HL-60/S4 treated with phorbol 12-myristate 13-acetate at 8.2 ng/mL for 4 days and 3 days (cell line): ENCODE data around the gene TTBK2.
"Not testable (repeated sequence)": the region's sequence is repeated elsewhere in the genome, so short reads cannot be mapped to it uniquely, and the experiment has no call there.

ENCODE experiments used
- in situ Hi-C: fragments of 300-500 bp; cut with MboI; formaldehyde crosslinking; loops from 2 replicates; pipeline ENCODE4 v1.15.0; 2022; ENCODE audit warnings: low sequenced_read_pairs

TTBK2 gene

GRCh38 chr15:42772144-42772543, 148.4 kb downstream of the TTBK2 start:
- in situ Hi-C loops: no loop called here

GRCh38 chr15:42766109-42766508, 154.5 kb downstream of the TTBK2 start:
- in situ Hi-C loops: not testable (repeated sequence)

GRCh38 chr15:42764154-42764731, 156.3 kb downstream of the TTBK2 start:
- in situ Hi-C loops: not testable (repeated sequence)

GRCh38 chr15:42761813-42762212, 158.8 kb downstream of the TTBK2 start:
- in situ Hi-C loops: not testable (repeated sequence)

- in situ Hi-C loops: no loop called here
Measured at GRCh38 chr15:42760759-42761158, 159.8 kb downstream of the TTBK2 start.

- in situ Hi-C loops: no loop called here
Measured at GRCh38 chr15:42759093-42759492, 161.5 kb downstream of the TTBK2 start.

GRCh38 chr15:42750306-42750705, 170.3 kb downstream of the TTBK2 start:
- in situ Hi-C loops: no loop called here

GRCh38 chr15:42749266-42749665, 171.3 kb downstream of the TTBK2 start:
- in situ Hi-C loops: no loop called here

GRCh38 chr15:42744195-42744594, 176.4 kb downstream of the TTBK2 start:
- in situ Hi-C loops: no loop called here

GRCh38 chr15:42742149-42742548, 178.4 kb downstream of the TTBK2 start:
- in situ Hi-C loops: no loop called here

GRCh38 chr15:42741710-42742109, 178.9 kb downstream of the TTBK2 start:
- in situ Hi-C loops: no loop called here

GRCh38 chr15:42737529-42738328, 182.8 kb downstream of the TTBK2 start:
- in situ Hi-C loops: no loop called here

GRCh38 chr15:42736793-42737528, 183.6 kb downstream of the TTBK2 start, which contains the start of gene CDAN1:
TSS of gene CDAN1 (minus strand) at chr15:42737128. CDS start at chr15:42737102, 26 bp downstream.
- in situ Hi-C loops: no loop called here

- in situ Hi-C loops: no loop called here
Measured at GRCh38 chr15:42736178-42736792, 184.3 kb downstream of the TTBK2 start.

- in situ Hi-C loops: no loop called here
Measured at GRCh38 chr15:42735382-42736165, 185.0 kb downstream of the TTBK2 start.

GRCh38 chr15:42734076-42734672, 186.4 kb downstream of the TTBK2 start:
- in situ Hi-C loops: no loop called here

GRCh38 chr15:42733027-42733426, 187.6 kb downstream of the TTBK2 start:
- in situ Hi-C loops: no loop called here

GRCh38 chr15:42732095-42732827, 188.3 kb downstream of the TTBK2 start:
- in situ Hi-C loops: no loop called here

GRCh38 chr15:42731461-42731860, 189.1 kb downstream of the TTBK2 start:
- in situ Hi-C loops: no loop called here
